Osteocyte (in vitro differentiated cells): ENCODE results near the gene SSH3. TPM values are rescaled to one million over a fixed set of nuclear protein-coding genes. Genes with fewer than 3 reads are reported as not detected.

Source experiments
- DNase-seq: peaks from one replicate; pipeline ENCODE4 v3.0.0; 2021; ENCODE audit warnings: mixed read lengths; ENCODE audit not compliant: unreplicated experiment; ENCODE audit errors: extremely low spot score
- H3K27ac Mint-ChIP-seq: one replicate; pipeline ENCODE4 v1.8.0; 2021; ENCODE audit warnings: mild to moderate bottlenecking, mixed read lengths; ENCODE audit not compliant: unreplicated experiment
- H3K27me3 Mint-ChIP-seq: one replicate; pipeline ENCODE4 v1.8.0; 2021; ENCODE audit warnings: mixed read lengths; ENCODE audit not compliant: unreplicated experiment
- H3K36me3 Mint-ChIP-seq: one replicate; pipeline ENCODE4 v1.8.0; 2021; ENCODE audit warnings: mixed read lengths; ENCODE audit not compliant: unreplicated experiment
- H3K4me1 Mint-ChIP-seq: one replicate; pipeline ENCODE4 v1.8.0; 2021; ENCODE audit warnings: mixed read lengths; ENCODE audit not compliant: unreplicated experiment
- H3K4me3 Mint-ChIP-seq: one replicate; pipeline ENCODE4 v1.8.0; 2021; ENCODE audit warnings: mild to moderate bottlenecking, moderate library complexity, mixed read lengths; ENCODE audit not compliant: unreplicated experiment
- H3K9me3 Mint-ChIP-seq: one replicate; pipeline ENCODE4 v1.8.0; 2021; ENCODE audit warnings: mixed read lengths; ENCODE audit not compliant: unreplicated experiment
- CTCF ChIP-seq: fragments of 200-600 bp; sonication (generic); IDR thresholded peaks from 2 replicates; pipeline ENCODE4 v1.5.0; 2021; ENCODE audit warnings: antibody characterized with exemption, mild to moderate bottlenecking, moderate library complexity
- total RNA-seq: library from RNA; stranded (reverse); gene quantifications from 2 replicates; pipeline ENCODE4 v1.2.1, GENCODE V29; 2021

Gene SSH3
- total RNA-seq, 1 donor from 2014 or later, result 28.6 TPM

GRCh38 chr11:67353317-67354074, 50.2 kb downstream of the SSH3 start, which contains the start of gene POLD4:
POLD4 (minus strand) TSS chr11:67353546; CDS start chr11:67353399, 147 bp downstream.
- Mint-ChIP-seq H3K27ac (peak within 1 kb of the TSS; percentile 99), H3K36me3 (no peaks in the 10 kb centered on the region), H3K9me3 (no peaks in the 10 kb centered on the region), H3K4me1 (peaks cover 70% of the 10 kb centered on the region), H3K4me3 (peak within 1 kb of the TSS; percentile 97), H3K27me3 (no peaks in the 10 kb centered on the region)
- DNase-seq, result peak; percentile 99
- TF ChIP-seq CTCF, result no peak

DNA sequence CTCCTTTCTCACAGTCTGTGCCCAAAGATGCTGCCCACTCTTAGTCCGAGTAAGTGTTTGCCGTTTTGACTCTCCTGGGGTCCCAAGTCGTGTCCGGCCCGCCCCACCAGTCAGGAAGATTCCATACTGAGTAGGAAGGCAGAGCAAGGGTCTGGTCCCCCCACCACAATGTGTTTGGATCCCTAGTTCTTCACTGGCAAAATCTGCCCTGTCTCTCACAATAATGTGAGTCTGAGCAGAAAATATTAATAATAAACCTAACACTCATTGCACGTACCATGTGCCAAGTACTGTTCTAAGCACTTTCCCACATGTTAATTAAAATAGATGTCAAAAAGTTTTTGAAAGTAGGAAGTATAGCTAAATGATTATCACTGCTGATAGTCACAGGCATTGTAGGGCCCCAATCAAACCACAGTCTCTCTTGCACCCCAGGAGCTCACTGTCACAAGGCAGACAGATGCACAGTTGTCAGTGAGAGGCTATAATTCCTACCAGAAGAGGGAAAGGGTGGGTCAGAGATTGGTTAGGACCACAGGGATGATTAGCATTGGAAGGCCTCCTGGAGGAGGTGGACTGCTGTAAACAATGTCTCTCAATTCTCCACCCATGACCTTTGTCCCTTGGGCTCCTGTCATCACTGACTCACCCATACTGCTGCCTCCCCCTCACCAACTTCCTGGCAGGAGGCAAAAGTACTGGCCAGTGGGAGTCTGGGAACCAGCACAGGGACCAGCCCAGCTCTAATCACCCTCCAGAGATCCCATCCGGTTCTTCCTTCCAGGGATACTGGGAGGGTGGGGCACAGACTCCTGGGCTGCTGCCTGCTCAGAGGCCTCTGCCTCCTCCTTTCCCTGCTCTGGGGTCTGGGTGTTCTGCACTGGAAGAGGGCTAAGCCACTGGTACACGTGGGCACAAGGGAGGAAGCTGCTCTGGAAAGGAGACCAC, 51.0 kb downstream of the SSH3 start:
- no peak for DNase-seq

DNA sequence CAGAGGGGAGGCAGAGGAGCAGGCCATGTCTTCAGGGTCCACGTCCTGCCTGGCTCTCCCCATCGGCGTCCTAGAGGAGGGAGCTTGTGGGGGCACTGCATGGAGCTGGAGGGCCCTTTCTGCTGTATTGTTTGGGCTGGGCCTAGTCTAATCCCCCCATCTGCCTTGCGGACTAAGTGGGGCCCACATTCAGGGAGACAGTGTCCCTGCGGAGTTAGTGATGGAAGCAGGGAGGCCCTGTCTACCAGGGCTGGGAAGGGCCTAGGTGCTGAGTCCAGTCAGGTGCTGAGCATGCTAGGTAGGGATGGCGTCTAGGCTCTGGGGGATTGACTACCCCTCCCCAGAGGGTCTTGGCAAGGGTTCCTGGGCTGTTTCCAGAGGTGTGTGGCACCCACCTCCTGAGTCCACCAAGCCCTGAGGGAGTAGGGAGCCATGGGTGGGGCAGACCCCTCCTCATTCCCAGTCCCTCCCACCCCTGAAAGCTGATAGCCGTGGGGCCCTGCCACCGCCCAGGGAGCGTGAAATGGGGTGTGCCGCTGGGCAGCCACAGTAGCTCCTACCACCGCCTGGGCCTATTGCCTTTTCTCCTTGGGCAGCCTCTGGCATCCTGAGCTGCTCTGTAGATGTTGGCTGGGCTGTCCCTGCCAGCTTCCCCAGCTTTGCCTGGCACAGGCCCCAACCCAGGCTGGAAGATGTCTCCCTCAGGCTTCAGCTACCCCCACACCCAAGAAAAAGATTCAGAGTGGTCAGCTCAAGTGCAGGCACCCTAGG, 51.9 kb downstream of the SSH3 start:
- no peak for DNase-seq
- H3K27me3 Mint-ChIP-seq, result no peaks in the 10 kb centered on the region
- H3K36me3 Mint-ChIP-seq, result no peaks in the 10 kb centered on the region
- H3K4me1 Mint-ChIP-seq, result peaks cover 67% of the 10 kb centered on the region
- no peaks in the 10 kb centered on the region for H3K9me3 Mint-ChIP-seq
- H3K27ac Mint-ChIP-seq, result peak overlapping the region; percentile 99
- peak overlapping the region; percentile 36 for H3K4me3 Mint-ChIP-seq
- TF ChIP-seq CTCF, result no peak

More for the DNA sequence above, 51.0 kb downstream of the SSH3 start:
- Mint-ChIP-seq H3K27ac (peak overlapping the region; percentile 99), H3K4me1 (peaks cover 68% of the 10 kb centered on the region), H3K27me3 (no peaks in the 10 kb centered on the region), H3K9me3 (no peaks in the 10 kb centered on the region), H3K36me3 (no peaks in the 10 kb centered on the region), H3K4me3 (peak overlapping the region; percentile 97)
- peak; percentile 33 for TF ChIP-seq CTCF

DNA sequence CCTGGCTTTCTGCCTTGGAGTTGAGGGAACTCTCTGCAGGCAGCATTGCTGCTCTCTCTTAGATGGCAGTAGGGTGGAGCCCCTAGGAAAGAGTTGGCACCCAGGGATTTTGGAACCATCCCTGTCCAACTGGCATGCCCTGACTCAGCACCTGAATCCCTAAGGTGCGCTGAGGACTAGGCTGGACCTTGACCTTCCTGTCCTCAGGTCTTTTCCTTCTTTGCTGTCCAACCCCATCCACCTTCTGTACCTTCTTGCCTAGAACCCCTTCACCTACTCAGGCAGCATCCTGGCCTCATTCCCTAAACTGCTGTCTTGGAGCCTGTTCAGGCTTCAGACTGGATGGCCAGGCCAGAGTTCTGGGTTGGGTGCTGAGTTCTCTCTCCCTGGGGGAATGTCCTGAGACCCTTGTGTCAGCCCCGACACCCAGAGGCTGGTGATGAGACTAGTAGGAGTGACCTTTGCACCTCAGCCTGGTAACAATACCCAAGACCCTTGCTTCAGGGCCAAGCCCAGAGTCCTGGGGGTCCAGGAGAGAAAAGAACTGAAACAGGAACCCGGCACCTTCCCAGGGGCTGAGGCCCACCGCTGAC, 52.6 kb downstream of the SSH3 start:
- no peak for DNase-seq
- H3K27me3 Mint-ChIP-seq, result no peaks in the 10 kb centered on the region
- no peaks in the 10 kb centered on the region for H3K9me3 Mint-ChIP-seq
- H3K4me1 Mint-ChIP-seq, result peaks cover 67% of the 10 kb centered on the region
- TF ChIP-seq CTCF, result no peak
- no peaks in the 10 kb centered on the region for H3K36me3 Mint-ChIP-seq
- no peak overlapping the region for H3K4me3 Mint-ChIP-seq
- peak overlapping the region; percentile 99 for H3K27ac Mint-ChIP-seq
